Colonic mucosa (tissue), 4 donors: Measurements from ENCODE around the gene TMOD4. TPM values are rescaled to one million over a fixed set of nuclear protein-coding genes. Genes with fewer than 3 reads are reported as not detected.
"Not testable (repeated sequence)": the region's sequence is repeated elsewhere in the genome, so short reads cannot be mapped to it uniquely, and the experiment has no call there.

Experiments
- DNase-seq: peaks from one replicate; pipeline ENCODE4 v3.0.0-alpha.2; 2020
- H3K27ac ChIP-seq: fragments of 200-600 bp; one replicate; pipeline ENCODE4 v1.8.0; 2021
- H3K27me3 ChIP-seq: fragments of 200-600 bp; one replicate; pipeline ENCODE4 v1.8.0; 2021
- H3K36me3 ChIP-seq: fragments of 200-600 bp; one replicate; pipeline ENCODE4 v1.8.0; 2021
- H3K4me1 ChIP-seq: fragments of 200-600 bp; one replicate; pipeline ENCODE4 v1.8.0; 2021; ENCODE audit warnings: mild to moderate bottlenecking
- H3K4me3 ChIP-seq: fragments of 200-600 bp; one replicate; pipeline ENCODE4 v1.8.0; 2021
- H3K9ac ChIP-seq, 2 donors: one replicate each; pipeline ENCODE4 v1.7.0; 2013; ENCODE audit warnings: control low read depth in 2 of 2, low read depth in 2 of 2, low read length in 2 of 2
- H3K9me3 ChIP-seq: fragments of 200-600 bp; one replicate; pipeline ENCODE4 v1.8.0; 2021
- intact Hi-C: fragments of 100-400 bp; cut with DNase I; formaldehyde crosslinking; loops from one replicate; pipeline ENCODE4 v1.14.1; 2022
- total RNA-seq, 2 donors: library from RNA; stranded (reverse); fragmentation: NEBNext Ultra II Directional in 1 of 2; extraction: Animal tissue kit (Norgen Biotek cat#: 25700) in 1 of 2; gene quantifications; one replicate each; pipeline ENCODE4 v1.2.1, GENCODE V29; 2021
- TF ChIP-seq, protein P1 (sequence below): fragments of 200-600 bp; IDR thresholded peaks from one replicate; pipeline ENCODE4 v1.8.0; 2022; ENCODE audit warnings: antibody characterized with exemption, mild to moderate bottlenecking
- donor health status: healthy.
- donor health status: DM: no; HTN: no; CAD: no.
- donor health status: DM: no; HTN: no; CAD: no.

TMOD4 gene
- total RNA-seq, 2 donors from 2014 or later = 0.67 TPM; not detected in 1

DNA sequence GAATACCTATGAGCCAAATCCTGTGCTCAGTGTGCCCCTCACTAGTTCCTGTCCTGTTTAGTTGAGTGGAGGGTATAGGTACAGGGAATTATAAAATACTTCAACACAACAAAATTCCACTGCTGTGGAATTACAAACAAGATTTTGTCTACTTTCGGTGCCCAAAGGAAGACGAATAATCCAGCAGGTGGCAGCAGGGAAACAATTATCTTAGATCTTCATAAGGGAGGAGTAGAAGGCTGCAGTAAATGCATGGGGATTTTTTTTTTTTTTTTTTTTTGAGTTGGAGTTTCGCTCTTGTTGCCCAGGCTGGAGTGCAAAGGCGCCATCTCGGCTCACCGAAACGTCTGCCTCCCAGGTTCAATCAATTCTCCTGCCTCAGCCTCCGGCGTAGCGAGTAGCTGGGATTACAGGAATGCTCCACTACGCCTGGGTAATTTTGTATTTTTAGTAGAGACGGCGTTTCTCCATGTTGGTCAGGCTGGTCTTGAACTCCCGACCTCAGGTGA, 20.6 kb upstream of the TMOD4 start:
- TF ChIP-seq, protein P1, sequence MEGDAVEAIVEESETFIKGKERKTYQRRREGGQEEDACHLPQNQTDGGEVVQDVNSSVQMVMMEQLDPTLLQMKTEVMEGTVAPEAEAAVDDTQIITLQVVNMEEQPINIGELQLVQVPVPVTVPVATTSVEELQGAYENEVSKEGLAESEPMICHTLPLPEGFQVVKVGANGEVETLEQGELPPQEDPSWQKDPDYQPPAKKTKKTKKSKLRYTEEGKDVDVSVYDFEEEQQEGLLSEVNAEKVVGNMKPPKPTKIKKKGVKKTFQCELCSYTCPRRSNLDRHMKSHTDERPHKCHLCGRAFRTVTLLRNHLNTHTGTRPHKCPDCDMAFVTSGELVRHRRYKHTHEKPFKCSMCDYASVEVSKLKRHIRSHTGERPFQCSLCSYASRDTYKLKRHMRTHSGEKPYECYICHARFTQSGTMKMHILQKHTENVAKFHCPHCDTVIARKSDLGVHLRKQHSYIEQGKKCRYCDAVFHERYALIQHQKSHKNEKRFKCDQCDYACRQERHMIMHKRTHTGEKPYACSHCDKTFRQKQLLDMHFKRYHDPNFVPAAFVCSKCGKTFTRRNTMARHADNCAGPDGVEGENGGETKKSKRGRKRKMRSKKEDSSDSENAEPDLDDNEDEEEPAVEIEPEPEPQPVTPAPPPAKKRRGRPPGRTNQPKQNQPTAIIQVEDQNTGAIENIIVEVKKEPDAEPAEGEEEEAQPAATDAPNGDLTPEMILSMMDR = peak; percentile 57
- intact Hi-C loops = loop anchor here (5.0 kb wide), 1 partner anchor 56 kb away; the partner anchor contains the start of gene PSMD4

GRCh38 chr1:151194894-151195594, 19.3 kb upstream of the TMOD4 start:
- intact Hi-C loops = loop anchor here (5.0 kb wide), 1 partner anchor 57 kb away; the partner anchor contains the start of gene PSMD4
- Histone ChIP-seq H3K27ac (peak overlapping the region; percentile 74), H3K9ac (peak overlapping the region in 1 of 2 donors; percentile 46), H3K4me3 (peak overlapping the region; percentile 5)
- not testable (repeated sequence) for H3K9me3 ChIP-seq, H3K4me1 ChIP-seq, H3K27me3 ChIP-seq, H3K36me3 ChIP-seq
- peak; percentile 93 for DNase-seq

More for the DNA sequence above, 20.6 kb upstream of the TMOD4 start:
- Histone ChIP-seq H3K9me3 (no peaks in the 10 kb centered on the region), H3K4me1 (peaks cover 13% of the 10 kb centered on the region), H3K27ac (peak overlapping the region; percentile 74), H3K4me3 (no peak overlapping the region), H3K9ac (peak overlapping the region in 1 of 2 donors; percentile 38), H3K36me3 (no peaks in the 10 kb centered on the region), H3K27me3 (no peaks in the 10 kb centered on the region)
- peak; percentile 89 for DNase-seq

GRCh38 chr1:151193856-151194255, 18.1 kb upstream of the TMOD4 start:
- H3K4me3 ChIP-seq = no peak overlapping the region
- no peaks in the 10 kb centered on the region for H3K36me3 ChIP-seq
- no peak overlapping the region for H3K9ac ChIP-seq
- no peaks in the 10 kb centered on the region for H3K9me3 ChIP-seq
- TF ChIP-seq, protein P1 = no peak
- no peak overlapping the region for H3K27ac ChIP-seq
- no peak for DNase-seq
- intact Hi-C loops = no loop called here
- H3K4me1 ChIP-seq = peaks cover 2% of the 10 kb centered on the region
- H3K27me3 ChIP-seq = no peaks in the 10 kb centered on the region

DNA sequence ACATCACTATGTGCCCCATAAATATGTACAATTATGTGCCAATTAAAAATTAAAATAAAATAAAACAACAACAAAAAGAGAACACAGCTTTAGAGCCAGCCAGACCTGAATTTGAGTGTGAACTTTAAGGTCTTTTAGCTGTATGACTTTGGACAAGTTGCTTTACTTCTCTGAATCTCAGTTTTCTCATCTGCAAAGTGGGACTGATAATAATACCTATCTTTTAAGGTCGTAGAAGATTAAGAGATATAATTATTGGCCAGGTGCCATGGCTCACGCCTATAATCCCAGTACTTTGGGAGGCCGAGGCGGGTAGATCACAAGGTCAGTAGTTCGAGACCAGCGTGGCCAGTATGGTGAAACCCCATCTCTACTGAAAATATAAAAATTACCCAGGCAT, 17.5 kb upstream of the TMOD4 start:
- H3K4me3 ChIP-seq = no peak overlapping the region
- intact Hi-C loops = no loop called here
- TF ChIP-seq, protein P1 = no peak
- no peak overlapping the region for H3K27ac ChIP-seq
- no peak for DNase-seq
- no peaks in the 10 kb centered on the region for H3K36me3 ChIP-seq
- no peaks in the 10 kb centered on the region for H3K27me3 ChIP-seq
- H3K4me1 ChIP-seq = peaks cover 3% of the 10 kb centered on the region
- H3K9ac ChIP-seq = no peak overlapping the region
- H3K9me3 ChIP-seq = no peaks in the 10 kb centered on the region

DNA sequence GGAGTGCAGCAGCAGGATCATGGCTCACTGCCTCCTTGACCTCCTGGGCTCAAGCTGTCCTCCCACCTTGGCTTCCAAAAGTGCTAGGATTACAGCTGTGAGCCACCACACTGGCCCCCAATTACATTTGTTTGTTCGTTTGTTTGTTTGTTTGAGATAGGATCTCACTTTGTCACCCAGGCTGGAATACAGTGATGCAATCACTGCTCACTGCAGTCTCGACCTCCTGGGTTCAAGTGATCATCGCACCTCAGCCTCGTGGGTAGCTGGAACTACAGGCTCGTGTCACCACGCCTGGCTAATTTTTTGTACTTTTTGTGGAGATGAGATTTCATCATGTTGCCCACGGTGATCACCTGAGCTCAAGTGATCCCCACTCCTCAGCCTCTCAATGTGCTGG, 16.3 kb upstream of the TMOD4 start:
- intact Hi-C loops = no loop called here
- DNase-seq = no peak

More for the DNA sequence above, 16.3 kb upstream of the TMOD4 start:
- TF ChIP-seq, protein P1 = no peak
- H3K9me3 ChIP-seq = no peaks in the 10 kb centered on the region
- peaks cover 3% of the 10 kb centered on the region for H3K4me1 ChIP-seq
- no peaks in the 10 kb centered on the region for H3K36me3 ChIP-seq
- no peak overlapping the region for H3K4me3 ChIP-seq
- H3K9ac ChIP-seq = no peak overlapping the region
- no peak overlapping the region for H3K27ac ChIP-seq
- H3K27me3 ChIP-seq = no peaks in the 10 kb centered on the region
